ENCODE data around the gene CTNND1.
"Not testable (repeated sequence)": the region's sequence is repeated elsewhere in the genome, so short reads cannot be mapped to it uniquely, and the experiment has no call there.

CTNND1 gene

DNA sequence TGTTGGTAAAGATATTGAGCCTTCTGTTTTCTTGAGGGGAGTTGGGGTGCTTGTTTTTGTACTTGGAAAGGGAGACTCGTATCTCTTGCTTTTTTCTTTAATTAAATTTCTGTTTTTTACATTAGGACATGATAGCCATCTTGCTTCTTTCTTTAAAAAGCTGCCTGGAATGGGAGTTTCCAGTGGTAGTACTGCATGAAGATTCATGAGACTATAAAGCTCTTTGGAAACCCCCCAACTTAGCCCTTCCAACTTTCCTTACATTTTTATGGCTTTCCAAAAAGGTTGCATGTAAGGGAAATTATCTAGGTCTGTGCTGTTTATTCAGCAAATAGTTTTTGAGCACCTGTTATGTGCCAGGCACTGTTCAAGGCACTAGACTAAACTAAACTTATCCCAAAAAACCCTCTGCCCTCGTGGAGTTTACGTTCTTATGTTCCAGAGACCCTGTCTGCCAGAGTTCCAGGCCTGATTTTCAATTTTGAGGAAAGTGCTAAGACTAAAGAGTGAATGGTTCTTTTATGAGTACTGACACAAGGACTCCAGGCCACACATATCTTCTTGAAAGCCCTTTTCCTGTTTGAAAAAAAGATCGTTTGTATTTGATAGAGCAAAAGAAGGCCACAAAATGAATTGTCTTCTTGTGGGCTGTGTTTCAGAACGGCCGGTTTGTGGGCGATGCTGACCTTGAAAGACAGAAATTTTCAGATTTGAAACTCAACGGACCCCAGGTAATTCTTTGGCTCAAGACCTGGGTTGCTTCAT, 31.9 kb downstream of the CTNND1 start:
- DNase-seq: no peak

GRCh38 chr11:57798905-57799559, 37.4 kb downstream of the CTNND1 start:
- no peak for DNase-seq

GRCh38 chr11:57800444-57801182, 39.0 kb downstream of the CTNND1 start:
- DNase-seq: peak in 1 of 2 experiments; percentile 33

GRCh38 chr11:57801183-57801485, 39.5 kb downstream of the CTNND1 start:
- no peak for DNase-seq

GRCh38 chr11:57802411-57802810, 40.8 kb downstream of the CTNND1 start:
- DNase-seq: no peak

DNA sequence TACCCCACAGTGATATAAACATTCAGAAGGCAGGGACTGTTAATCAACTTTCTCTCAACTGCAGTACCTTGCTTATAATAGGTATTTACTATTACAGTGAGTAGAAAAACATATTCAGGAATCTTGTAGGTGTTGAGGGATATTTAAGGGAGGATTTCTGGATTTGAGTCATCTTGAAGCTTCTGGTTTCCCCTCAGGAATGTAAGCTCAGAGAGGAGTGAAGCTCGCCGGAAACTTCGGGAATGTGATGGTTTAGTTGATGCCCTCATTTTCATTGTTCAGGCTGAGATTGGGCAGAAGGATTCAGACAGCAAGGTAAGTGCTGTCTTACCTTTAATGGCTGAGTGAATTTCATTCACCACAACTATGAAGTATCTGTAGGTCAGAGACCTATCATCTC, 42.9 kb downstream of the CTNND1 start:
- no peak for DNase-seq

DNA sequence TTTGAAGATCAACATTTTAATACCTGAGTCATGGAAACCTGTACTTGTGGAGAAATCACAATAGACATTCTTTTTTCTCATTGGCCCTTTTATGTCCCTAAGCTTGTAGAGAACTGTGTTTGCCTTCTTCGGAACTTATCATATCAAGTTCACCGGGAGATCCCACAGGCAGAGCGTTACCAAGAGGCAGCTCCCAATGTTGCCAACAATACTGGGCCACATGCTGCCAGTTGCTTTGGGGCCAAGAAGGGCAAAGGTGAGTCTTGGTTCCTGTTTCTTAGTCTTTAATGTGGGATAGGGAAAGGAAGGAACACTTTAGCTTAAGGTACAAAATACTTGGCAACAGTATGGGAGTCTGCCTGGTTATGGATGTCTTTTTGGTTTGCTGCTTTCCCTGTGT, 44.2 kb downstream of the CTNND1 start:
- no peak for DNase-seq

DNA sequence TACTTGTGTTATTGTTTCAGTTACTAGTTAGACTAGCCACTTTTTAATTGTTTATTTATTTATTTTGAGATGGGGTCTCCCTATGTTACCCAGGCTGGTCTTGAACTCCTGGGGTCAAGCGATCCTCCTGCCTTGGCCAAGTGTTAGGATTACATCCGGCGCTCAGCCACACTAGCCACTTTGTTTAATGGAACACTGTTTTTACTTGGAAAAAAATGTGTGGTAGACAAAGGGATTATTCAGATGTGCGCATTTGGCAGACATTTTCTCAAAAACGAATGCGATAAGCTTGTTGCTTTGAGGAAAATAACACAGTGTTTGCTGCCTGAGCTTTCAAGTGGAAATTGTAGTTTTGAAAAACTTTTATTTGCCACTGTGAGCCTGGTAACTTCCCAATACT, 51.0 kb downstream of the CTNND1 start:
- no peak for DNase-seq

GRCh38 chr11:57815476-57815875, 53.9 kb downstream of the CTNND1 start:
- no peak for DNase-seq

DNA sequence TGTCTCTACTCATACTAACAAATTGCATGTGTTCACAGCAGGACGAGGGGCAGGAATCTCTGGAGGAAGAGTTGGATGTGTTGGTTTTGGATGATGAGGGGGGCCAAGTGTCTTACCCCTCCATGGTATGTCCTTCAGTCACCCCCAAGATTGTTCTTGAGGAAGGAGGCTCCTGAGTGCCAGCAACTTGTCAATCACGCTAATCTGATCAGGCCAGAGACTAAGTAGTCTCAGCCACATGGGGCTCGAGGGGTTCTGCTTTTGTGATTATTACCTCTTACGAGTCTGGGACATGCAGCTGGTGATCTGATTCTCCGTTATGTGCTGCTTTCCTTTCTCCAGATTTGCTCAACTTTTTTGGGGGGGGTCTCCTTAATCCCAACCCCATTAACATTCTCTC, 54.3 kb downstream of the CTNND1 start:
- no peak for DNase-seq

GRCh38 chr11:57818812-57819211, 57.2 kb downstream of the CTNND1 start:
- DNase-seq: no peak

GRCh38 chr11:57819252-57819979, 57.8 kb downstream of the CTNND1 start:
- no peak for DNase-seq

GRCh38 chr11:57823859-57824258, 62.3 kb downstream of the CTNND1 start:
- no peak for DNase-seq

GRCh38 chr11:57834852-57835251, 73.2 kb downstream of the CTNND1 start:
- DNase-seq: no peak

GRCh38 chr11:57838609-57839008, 77.0 kb downstream of the CTNND1 start:
- DNase-seq: not testable (repeated sequence)

- DNase-seq: no peak
Observed at GRCh38 chr11:57842873-57843272, 81.3 kb downstream of the CTNND1 start.

- no peak for DNase-seq
Observed at GRCh38 chr11:57867966-57868365, 106.4 kb downstream of the CTNND1 start.

- DNase-seq: no peak
Observed at GRCh38 chr11:57868491-57868890, 106.9 kb downstream of the CTNND1 start.

All from cerebellar nuclear complex (tissue), 1 donor.